HepG2 (cell line): ENCODE measurements around the gene PPAT. TPM values are rescaled to one million over a fixed set of nuclear protein-coding genes. Genes with fewer than 3 reads are reported as not detected.

Experiments
- ASH2L ChIP-seq: fragments of 300-600, 200-600 bp; sonication (generic); IDR thresholded peaks from 2 replicates; pipeline ENCODE4 v1.7.0; 2017; ENCODE audit warnings: low read depth, mild to moderate bottlenecking, moderate library complexity, mixed read lengths, low read length; ENCODE audit not compliant: insufficient read length
- CBX1 ChIP-seq: IDR thresholded peaks from one replicate; pipeline ENCODE4 v1.6.1; 2016; ENCODE audit warnings: antibody characterized with exemption, low read depth
- CENPBD1 ChIP-seq: sonication (generic); formaldehyde crosslinking; IDR thresholded peaks from 2 replicates; pipeline ENCODE4 v1.8.0; 2022; ENCODE audit warnings: missing genetic modification reagents, low read depth, mild to moderate bottlenecking, borderline replicate concordance
- LRRFIP1 ChIP-seq: sonication (generic); formaldehyde crosslinking; conservative IDR thresholded peaks from 2 replicates; pipeline ENCODE4 v1.4.0; 2020; ENCODE audit warnings: missing genetic modification reagents
- PAWR ChIP-seq: sonication (generic); formaldehyde crosslinking; IDR thresholded peaks from 2 replicates; pipeline ENCODE4 v1.4.0; 2020; ENCODE audit warnings: missing genetic modification reagents, mild to moderate bottlenecking, borderline replicate concordance
- POLR2G ChIP-seq: fragments of 200-400 bp; formaldehyde crosslinking; IDR thresholded peaks from 2 replicates; pipeline ENCODE4 v1.6.1; 2018; ENCODE audit warnings: mild to moderate bottlenecking, low read depth, low read length, moderate library complexity
- REXO4 ChIP-seq: sonication (generic); formaldehyde crosslinking; IDR thresholded peaks from 2 replicates; pipeline ENCODE4 v1.8.0; 2022; ENCODE audit warnings: missing genetic modification reagents, mild to moderate bottlenecking, borderline replicate concordance
- THAP8 ChIP-seq: sonication (generic); formaldehyde crosslinking; IDR thresholded peaks from 2 replicates; pipeline ENCODE4 v1.5.1; 2020; ENCODE audit warnings: missing genetic modification reagents, mild to moderate bottlenecking, borderline replicate concordance
- ZFP90 ChIP-seq: sonication (generic); formaldehyde crosslinking; IDR thresholded peaks from 2 replicates; pipeline ENCODE4 v1.8.0; 2022; ENCODE audit warnings: missing genetic modification reagents, mild to moderate bottlenecking, inconsistent platforms, borderline replicate concordance
- ZNF24 ChIP-seq: fragments of 450-650 bp; IDR thresholded peaks from 2 replicates; pipeline ENCODE4 v1.6.1; 2017; ENCODE audit warnings: antibody characterized with exemption, mild to moderate bottlenecking
- ZNF501 ChIP-seq: sonication (generic); formaldehyde crosslinking; IDR thresholded peaks from 2 replicates; pipeline ENCODE4 v1.5.1; 2020; ENCODE audit warnings: mild to moderate bottlenecking, moderate library complexity, missing genetic modification reagents
- ZNF703 ChIP-seq: sonication (generic); formaldehyde crosslinking; IDR thresholded peaks from 2 replicates; pipeline ENCODE4 v1.5.1; 2020; ENCODE audit warnings: missing genetic modification reagents, mild to moderate bottlenecking, moderate library complexity, borderline replicate concordance
- ZNF800 ChIP-seq: sonication (generic); formaldehyde crosslinking; IDR thresholded peaks from 2 replicates; pipeline ENCODE4 v1.4.0; 2020; ENCODE audit warnings: missing genetic modification reagents
- polyA plus RNA-seq, 8 experiments: library from polyadenylated mRNA; depleted of rRNA in 3 of 8; stranded (reverse) in 7 of 8; unstranded in 1 of 8; fragments of >200 nt; fragmentation: Illumina TruSeq in 4 of 8; extraction: Trizol in 4 of 8; gene quantifications; 2 replicates each; pipeline versions ENCODE4 v1.2.1 to v1.2.3, GENCODE V29; 2011 to 2016; ENCODE audit warnings: low read depth in 4 of 8, missing spikeins in 1 of 8, mixed read lengths in 1 of 8; ENCODE audit not compliant: insufficient read depth in 1 of 8
- total RNA-seq, 5 experiments: library from RNA; depleted of rRNA; stranded (reverse); fragments of >200 nt; fragmentation: Illumina TruSeq; extraction: Trizol; gene quantifications; 2 replicates each; pipeline ENCODE4 v1.2.3, GENCODE V29; 2016; ENCODE audit warnings: low read depth in 1 of 5
- TF ChIP-seq, protein P1 (sequence below): IDR thresholded peaks from 2 replicates; pipeline ENCODE4 v1.6.1; 2016; ENCODE audit warnings: missing genetic modification reagents, missing compliant biosample characterization
- TF ChIP-seq, protein P2 (sequence below): sonication (generic); formaldehyde crosslinking; IDR thresholded peaks from 2 replicates; pipeline ENCODE4 v1.4.0; 2020; ENCODE audit warnings: missing genetic modification reagents
- TF ChIP-seq, protein P3 (sequence below): sonication (generic); formaldehyde crosslinking; conservative IDR thresholded peaks from 2 replicates; pipeline ENCODE4 v1.4.0; 2020; ENCODE audit warnings: missing genetic modification reagents

The PPAT gene
- total and polyA plus RNA-seq, 2 of the 13 experiments (the other 11 are each of a cell fraction or from before 2014, with no cell fraction given) = 16.9 to 62.6 TPM

DNA sequence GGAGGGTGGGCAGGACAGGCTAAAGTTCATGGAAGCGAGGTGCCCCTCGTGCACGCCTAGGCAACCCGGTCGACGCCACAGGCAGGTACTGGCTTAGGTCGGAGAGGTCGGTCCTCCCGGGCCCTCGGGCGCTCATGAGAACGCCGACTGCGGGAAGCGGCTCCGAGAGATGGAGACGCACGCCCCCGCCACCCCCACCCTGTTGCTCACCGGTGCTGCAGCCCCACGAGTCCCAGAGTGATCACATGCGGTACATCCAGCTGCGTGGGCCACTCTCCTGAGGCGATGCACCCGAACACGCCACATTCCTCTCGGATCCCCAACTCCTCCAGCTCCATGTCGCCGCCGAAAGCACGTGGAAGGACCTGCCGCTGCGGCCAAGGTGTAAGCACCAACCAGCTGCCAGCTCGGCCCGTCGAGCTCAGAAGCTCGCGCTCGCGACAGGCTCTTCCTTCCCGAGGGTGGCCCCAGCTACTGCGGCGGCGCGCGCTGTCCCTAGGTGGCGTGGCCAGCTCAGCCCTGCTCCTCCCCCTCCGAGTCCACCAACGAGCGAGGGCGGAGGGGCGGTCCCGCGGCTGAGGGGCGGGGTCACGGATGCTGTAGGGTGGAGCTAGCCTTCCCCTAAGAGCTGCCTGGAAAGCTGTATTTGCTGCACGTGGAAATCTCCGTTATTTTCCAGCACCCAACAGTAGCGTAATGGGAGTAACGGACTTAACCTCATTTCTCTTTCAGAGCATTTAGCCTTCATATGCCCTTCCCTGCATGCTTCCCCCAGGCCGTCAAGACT, at the start of gene PPAT (continued):
- peak; percentile 35; the same call in 1 of the 2 replicates for TF ChIP-seq THAP8 (CRISPR knock-in tag)
- peak; percentile 67; the same call in 1 of the 2 replicates for TF ChIP-seq REXO4 (CRISPR knock-in tag)
- TF ChIP-seq POLR2G = peak; percentile 84
- TF ChIP-seq, protein P1, sequence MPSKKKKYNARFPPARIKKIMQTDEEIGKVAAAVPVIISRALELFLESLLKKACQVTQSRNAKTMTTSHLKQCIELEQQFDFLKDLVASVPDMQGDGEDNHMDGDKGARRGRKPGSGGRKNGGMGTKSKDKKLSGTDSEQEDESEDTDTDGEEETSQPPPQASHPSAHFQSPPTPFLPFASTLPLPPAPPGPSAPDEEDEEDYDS (CRISPR knock-in tag) = peak; percentile 83
- 0 out of 2 replicates have a peak, but pooled peaks have one; percentile 77 for TF ChIP-seq PAWR (CRISPR knock-in tag)
- TF ChIP-seq CENPBD1 (CRISPR knock-in tag) = peak; percentile 6; the same call in 1 of the 2 replicates
- peak; percentile 84 for TF ChIP-seq ZFP90 (CRISPR knock-in tag)
- TF ChIP-seq, protein P2, sequence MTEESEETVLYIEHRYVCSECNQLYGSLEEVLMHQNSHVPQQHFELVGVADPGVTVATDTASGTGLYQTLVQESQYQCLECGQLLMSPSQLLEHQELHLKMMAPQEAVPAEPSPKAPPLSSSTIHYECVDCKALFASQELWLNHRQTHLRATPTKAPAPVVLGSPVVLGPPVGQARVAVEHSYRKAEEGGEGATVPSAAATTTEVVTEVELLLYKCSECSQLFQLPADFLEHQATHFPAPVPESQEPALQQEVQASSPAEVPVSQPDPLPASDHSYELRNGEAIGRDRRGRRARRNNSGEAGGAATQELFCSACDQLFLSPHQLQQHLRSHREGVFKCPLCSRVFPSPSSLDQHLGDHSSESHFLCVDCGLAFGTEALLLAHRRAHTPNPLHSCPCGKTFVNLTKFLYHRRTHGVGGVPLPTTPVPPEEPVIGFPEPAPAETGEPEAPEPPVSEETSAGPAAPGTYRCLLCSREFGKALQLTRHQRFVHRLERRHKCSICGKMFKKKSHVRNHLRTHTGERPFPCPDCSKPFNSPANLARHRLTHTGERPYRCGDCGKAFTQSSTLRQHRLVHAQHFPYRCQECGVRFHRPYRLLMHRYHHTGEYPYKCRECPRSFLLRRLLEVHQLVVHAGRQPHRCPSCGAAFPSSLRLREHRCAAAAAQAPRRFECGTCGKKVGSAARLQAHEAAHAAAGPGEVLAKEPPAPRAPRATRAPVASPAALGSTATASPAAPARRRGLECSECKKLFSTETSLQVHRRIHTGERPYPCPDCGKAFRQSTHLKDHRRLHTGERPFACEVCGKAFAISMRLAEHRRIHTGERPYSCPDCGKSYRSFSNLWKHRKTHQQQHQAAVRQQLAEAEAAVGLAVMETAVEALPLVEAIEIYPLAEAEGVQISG (CRISPR knock-in tag) = peak; percentile 77
- peak; percentile 70; the same call in 1 of the 2 replicates for TF ChIP-seq ZNF800
- TF ChIP-seq ASH2L = peak; percentile 92
- TF ChIP-seq, protein P3, sequence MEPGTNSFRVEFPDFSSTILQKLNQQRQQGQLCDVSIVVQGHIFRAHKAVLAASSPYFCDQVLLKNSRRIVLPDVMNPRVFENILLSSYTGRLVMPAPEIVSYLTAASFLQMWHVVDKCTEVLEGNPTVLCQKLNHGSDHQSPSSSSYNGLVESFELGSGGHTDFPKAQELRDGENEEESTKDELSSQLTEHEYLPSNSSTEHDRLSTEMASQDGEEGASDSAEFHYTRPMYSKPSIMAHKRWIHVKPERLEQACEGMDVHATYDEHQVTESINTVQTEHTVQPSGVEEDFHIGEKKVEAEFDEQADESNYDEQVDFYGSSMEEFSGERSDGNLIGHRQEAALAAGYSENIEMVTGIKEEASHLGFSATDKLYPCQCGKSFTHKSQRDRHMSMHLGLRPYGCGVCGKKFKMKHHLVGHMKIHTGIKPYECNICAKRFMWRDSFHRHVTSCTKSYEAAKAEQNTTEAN (CRISPR knock-in tag) = peak; percentile 33; the same call in 1 of the 2 replicates
- TF ChIP-seq ZNF24 = no peak
- no peak for TF ChIP-seq LRRFIP1 (CRISPR knock-in tag)
- TF ChIP-seq CBX1 = peak; percentile 27
- no peak for TF ChIP-seq ZNF501 (CRISPR knock-in tag)
- no peak; the same call in 1 of the 2 replicates for TF ChIP-seq ZNF703 (CRISPR knock-in tag)
